Ishikawa (cell line): ENCODE data around the gene SETD6.

ENCODE experiments used
- CEBPB ChIP-seq: IDR thresholded peaks from 2 replicates; pipeline ENCODE4 v1.6.1; 2012
- EGR1 ChIP-seq: IDR thresholded peaks from 2 replicates; pipeline ENCODE4 v1.6.1; 2012
- EP300 ChIP-seq: IDR thresholded peaks from 2 replicates; pipeline ENCODE4 v1.6.1; 2012; ENCODE audit warnings: borderline replicate concordance
- FOXM1 ChIP-seq: IDR thresholded peaks from 2 replicates; pipeline ENCODE4 v1.6.1; 2012; ENCODE audit warnings: low read depth, borderline replicate concordance
- MAX ChIP-seq: IDR thresholded peaks from 2 replicates; pipeline ENCODE4 v1.6.1; 2012
- RAD21 ChIP-seq: IDR thresholded peaks from 2 replicates; pipeline ENCODE4 v1.6.1; 2012; ENCODE audit warnings: low read depth
- TAF1 ChIP-seq: IDR thresholded peaks from 2 replicates; pipeline ENCODE4 v1.6.1; 2012; ENCODE audit warnings: low read depth, mild to moderate bottlenecking
- TCF12 ChIP-seq: IDR thresholded peaks from 2 replicates; pipeline ENCODE4 v1.6.1; 2012; ENCODE audit warnings: low read depth
- TEAD4 ChIP-seq: IDR thresholded peaks from 2 replicates; pipeline ENCODE4 v1.6.1; 2012
- USF1 ChIP-seq: IDR thresholded peaks from 2 replicates; pipeline ENCODE4 v1.6.1; 2012
- YY1 ChIP-seq: IDR thresholded peaks from 2 replicates; pipeline ENCODE4 v1.6.1; 2012; ENCODE audit warnings: low read depth
- ZBTB7A ChIP-seq: IDR thresholded peaks from 2 replicates; pipeline ENCODE4 v1.6.1; 2012; ENCODE audit warnings: low read depth
- TF ChIP-seq, protein P1 (sequence below): IDR thresholded peaks from 2 replicates; pipeline ENCODE4 v1.6.1; 2012; ENCODE audit warnings: low read depth, mild to moderate bottlenecking

DNA sequence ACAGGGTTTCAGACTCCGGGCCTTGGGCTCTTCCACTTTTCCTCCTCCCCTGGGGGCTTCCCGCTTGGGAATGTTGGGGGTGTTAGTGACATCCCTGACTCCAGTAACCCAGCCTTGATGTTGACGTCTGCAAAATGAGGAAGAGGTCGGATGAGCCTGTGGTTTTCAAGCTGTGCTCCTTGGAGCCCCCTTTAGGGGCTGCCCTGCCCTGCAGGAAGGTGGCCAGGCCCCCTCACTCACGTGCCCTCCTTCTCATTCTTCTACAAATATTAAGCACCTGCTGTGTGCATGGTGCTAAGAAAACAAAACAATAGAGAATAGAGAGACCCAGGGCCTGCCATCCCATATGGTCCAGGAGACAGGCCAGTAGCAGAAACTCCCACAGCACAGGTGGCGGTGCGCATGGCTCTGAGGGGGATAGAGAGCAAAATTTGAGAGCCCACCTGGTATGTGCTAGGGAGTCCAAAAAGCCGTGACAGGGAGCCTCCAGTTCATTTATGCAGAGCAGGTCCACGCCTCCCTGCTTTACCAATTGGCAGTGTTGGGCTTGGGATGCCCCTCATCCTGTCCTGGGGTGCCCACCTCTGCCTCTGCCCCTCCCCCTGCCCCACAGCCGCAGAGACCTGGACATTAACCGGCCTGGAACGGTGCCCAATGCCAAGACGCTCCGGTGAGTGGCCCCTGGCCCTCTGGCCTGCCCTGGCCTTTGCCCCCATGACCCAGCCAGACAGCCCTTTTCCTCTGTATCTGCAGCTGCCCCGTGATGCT is 7.9 kb upstream of the SETD6 start:
- TF ChIP-seq CEBPB, result no peak
- TF ChIP-seq TAF1, result no peak
- no peak for TF ChIP-seq MAX
- TF ChIP-seq, protein P1, sequence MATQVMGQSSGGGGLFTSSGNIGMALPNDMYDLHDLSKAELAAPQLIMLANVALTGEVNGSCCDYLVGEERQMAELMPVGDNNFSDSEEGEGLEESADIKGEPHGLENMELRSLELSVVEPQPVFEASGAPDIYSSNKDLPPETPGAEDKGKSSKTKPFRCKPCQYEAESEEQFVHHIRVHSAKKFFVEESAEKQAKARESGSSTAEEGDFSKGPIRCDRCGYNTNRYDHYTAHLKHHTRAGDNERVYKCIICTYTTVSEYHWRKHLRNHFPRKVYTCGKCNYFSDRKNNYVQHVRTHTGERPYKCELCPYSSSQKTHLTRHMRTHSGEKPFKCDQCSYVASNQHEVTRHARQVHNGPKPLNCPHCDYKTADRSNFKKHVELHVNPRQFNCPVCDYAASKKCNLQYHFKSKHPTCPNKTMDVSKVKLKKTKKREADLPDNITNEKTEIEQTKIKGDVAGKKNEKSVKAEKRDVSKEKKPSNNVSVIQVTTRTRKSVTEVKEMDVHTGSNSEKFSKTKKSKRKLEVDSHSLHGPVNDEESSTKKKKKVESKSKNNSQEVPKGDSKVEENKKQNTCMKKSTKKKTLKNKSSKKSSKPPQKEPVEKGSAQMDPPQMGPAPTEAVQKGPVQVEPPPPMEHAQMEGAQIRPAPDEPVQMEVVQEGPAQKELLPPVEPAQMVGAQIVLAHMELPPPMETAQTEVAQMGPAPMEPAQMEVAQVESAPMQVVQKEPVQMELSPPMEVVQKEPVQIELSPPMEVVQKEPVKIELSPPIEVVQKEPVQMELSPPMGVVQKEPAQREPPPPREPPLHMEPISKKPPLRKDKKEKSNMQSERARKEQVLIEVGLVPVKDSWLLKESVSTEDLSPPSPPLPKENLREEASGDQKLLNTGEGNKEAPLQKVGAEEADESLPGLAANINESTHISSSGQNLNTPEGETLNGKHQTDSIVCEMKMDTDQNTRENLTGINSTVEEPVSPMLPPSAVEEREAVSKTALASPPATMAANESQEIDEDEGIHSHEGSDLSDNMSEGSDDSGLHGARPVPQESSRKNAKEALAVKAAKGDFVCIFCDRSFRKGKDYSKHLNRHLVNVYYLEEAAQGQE, result no peak
- no peak for TF ChIP-seq RAD21
- no peak for TF ChIP-seq FOXM1
- no peak for TF ChIP-seq USF1
- no peak for TF ChIP-seq TEAD4
- no peak for TF ChIP-seq EP300
- TF ChIP-seq YY1, result no peak
- TF ChIP-seq ZBTB7A, result no peak
- no peak for TF ChIP-seq TCF12
- no peak for TF ChIP-seq EGR1
